HG03039 (cell line): ENCODE measurements around the gene CDK14.
"Not testable (repeated sequence)": the region's sequence is repeated elsewhere in the genome, so short reads cannot be mapped to it uniquely, and the experiment has no call there.

ENCODE experiments used
- ATAC-seq: cut with Tn5 transposase; IDR thresholded peaks from one replicate; pipeline ENCODE4 v1.9.1; 2021; ENCODE audit warnings: mild to moderate bottlenecking, moderate library complexity; ENCODE audit not compliant: unreplicated experiment

The CDK14 gene

DNA sequence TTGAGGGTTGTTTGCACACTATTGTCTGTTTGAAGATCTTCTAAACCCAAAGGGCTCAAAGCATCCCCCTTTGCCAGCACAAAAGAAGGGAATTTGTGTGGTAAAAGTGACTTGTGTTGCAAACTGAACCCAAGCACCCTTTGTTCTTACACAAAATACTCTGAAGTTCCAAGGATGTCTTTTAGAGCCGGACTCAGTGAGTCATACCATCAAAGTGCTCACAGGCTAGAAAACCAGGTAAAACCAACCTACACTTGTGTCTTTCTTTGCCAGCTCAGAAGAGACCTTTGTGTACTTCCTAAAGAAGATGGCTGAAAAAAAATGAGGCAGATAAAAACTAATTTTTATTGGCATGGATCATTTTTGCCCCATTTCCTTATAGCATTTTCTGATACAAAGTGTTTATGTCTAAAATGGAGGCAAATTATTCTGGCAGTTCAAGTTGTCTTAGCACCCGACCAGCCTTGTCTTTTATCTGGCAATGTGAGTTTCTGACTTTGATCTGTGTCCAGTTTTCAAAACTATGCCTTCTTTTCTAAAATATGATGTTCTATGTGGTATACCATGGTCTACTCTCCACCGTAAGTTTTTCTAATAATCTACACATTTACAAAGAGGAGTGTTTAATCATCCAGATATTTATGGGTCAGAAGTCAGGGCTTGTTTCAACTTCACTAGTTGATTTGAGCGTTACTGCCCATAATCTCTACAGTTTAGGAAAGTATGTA lies 539.7 kb downstream of the CDK14 start:
- ATAC-seq: no peak

GRCh38 chr7:91137153-91137787 lies 541.1 kb downstream of the CDK14 start:
- no peak for ATAC-seq

GRCh38 chr7:91137788-91138368 lies 541.8 kb downstream of the CDK14 start:
- no peak for ATAC-seq

DNA sequence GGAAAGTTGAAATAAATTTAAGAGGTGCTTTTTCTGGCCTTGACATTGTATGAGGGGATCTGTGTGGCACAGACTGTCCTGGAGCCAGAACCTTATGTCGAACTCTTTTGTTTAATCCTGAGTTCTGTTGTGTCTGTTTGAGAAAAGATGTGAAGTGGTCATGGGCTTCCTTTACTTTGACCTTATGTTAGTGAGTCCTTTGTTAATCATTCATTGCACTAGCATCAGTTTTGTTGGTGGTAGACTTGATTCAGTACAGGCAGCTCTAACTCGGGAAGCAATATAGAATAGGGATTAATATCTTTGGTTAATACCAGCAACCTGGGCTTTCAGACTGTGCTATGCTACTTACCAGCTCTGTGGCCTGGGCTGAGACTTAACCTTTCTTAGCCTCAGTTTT lies 544.2 kb downstream of the CDK14 start:
- ATAC-seq: no peak

DNA sequence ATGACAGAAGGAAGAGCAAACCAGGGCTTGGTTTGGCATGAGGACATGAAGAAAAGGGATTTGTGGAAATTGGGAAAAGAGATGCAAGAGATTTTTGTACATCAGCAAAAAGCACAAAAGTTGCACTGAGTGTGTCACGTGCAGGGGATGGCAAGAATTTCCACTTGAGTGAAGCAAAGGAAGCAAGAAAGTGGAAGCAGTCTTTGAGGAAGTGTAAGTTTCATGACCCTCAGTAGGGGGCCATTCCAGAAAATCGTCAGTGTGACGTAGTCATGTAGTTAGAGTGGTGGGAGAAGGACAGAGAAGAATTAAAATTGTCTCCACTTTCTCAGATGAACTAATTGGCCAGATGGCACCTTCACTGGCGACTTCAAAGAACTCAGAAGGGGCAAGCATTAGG lies 544.9 kb downstream of the CDK14 start:
- no peak for ATAC-seq

DNA sequence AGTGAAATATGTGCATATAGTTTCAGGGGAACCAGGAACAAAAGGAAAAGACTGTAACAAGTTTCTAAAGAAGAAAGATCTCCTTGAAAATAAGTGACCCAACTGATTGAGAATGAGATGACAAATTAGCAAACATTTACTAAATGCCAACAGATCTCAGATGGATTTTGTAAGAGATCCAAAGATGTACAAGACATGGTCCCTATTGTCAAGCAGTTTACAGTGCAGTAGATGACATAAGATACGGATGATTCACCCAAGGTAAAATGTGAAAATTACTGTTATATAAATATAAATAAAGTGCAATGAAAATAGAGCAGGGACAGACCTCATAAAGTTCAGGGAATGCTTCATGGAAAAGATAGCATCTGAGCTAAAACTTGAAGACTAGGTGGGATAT lies 546.6 kb downstream of the CDK14 start:
- ATAC-seq: no peak

GRCh38 chr7:91149341-91150246 lies 553.5 kb downstream of the CDK14 start:
- no peak for ATAC-seq

GRCh38 chr7:91151916-91152315 lies 555.8 kb downstream of the CDK14 start:
- ATAC-seq: no peak

GRCh38 chr7:91156316-91157185 lies 560.4 kb downstream of the CDK14 start:
- ATAC-seq: no peak

DNA sequence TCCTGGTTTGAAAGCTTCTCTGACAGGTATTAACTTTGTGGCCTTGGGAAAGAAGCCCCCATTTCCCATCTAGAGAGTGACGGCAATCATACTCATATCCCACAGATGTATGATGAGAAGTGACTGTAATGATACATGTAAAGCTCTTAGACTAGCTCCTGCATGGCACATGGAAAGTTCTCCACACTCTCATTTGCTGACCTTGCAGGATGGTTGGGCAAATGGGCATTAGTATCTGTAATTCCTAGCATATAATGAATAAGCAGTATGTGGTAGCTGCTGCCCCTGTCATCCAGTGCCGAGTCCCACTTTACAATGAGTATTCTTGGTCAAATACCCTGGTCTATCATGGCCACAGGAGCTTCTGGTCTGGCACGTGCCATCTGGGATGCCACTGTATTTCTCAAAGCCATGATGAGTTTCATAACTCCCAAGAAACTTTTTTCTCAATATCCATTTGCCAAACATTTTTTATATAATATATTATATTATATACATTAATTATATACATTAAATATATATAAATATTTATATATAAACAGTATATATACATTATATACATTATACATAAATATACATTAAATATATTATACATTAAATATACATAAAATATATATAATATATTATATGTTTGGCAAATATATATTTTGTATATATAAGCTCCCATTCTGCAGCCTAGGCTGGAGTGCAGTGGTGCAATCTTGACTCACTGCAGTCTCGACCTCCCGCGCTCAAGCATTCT lies 561.6 kb downstream of the CDK14 start:
- no peak for ATAC-seq

DNA sequence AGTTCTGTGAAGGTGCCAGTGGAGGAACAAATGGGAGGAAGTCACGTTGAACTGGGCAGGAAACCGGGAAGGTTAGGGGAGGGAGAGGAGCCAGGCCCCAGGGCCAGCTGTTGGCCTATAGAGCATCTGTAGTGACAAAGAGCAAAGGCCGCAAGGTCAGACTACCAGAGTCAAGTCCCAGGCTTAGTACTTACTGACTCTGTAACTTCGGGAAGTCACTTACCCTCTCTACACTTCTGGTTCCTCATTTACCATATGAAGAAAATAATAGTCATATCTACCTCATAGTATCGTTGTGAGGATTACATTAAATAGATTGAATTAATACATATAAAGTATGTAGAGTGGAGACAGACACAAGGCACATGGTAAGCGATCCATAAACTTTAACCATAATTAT lies 566.3 kb downstream of the CDK14 start:
- no peak for ATAC-seq

DNA sequence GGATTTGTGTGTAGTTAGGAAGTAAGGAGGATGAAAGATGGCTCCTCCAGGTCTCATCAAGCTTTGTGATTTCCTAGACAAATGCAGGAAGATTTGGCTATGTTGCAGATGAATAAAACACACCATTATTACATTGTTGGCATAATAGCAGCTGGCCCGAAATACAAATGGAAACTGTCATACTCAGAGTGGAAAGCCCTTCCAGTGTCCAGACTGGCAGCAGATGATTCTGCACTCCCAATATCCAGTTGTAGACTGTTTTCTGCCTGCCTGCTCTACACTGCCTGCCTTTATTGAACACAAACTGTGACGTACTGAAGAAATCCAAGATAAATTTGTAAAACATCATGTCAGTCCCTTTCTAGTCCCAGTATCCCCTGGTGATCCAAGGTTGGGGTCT lies 568.4 kb downstream of the CDK14 start:
- ATAC-seq: no peak

DNA sequence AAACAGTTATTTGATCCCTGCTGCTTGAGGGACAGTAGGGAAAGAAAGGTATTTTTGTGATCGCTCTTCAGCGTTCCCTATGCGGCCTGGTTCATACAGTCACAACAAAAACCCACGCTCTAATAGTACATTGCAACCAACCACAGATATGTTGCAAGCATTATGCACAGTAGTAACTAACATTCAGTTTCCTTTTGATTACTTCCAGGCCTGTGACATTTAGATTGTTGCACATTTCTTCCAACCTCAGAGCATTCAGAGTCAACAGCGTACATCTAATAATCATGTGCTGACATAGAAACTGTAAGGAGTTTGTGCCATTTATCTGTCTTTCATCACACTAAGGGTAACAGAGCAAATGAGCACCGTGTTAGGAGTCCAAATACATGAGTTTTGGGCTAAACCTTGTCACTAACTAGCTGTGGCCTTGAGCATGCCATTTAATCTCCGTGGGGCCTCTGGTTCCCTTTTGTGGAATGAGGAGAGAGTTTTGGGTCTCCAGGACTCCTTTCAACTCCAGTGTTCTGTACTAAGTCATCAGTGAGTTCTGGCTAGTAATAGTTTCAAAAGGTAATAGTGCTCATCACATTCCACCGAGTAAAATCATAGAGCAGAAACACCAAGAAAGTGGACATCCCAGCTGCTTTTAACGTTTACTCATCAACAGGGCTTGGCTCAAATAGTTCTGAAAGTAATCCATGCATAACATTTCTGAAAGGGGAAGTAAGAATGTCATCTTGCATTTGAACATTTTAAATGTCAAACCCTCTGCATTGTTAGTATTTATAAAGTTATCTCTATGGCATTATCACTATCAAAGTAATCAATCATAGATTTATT lies 569.1 kb downstream of the CDK14 start:
- ATAC-seq: peak; percentile 62

DNA sequence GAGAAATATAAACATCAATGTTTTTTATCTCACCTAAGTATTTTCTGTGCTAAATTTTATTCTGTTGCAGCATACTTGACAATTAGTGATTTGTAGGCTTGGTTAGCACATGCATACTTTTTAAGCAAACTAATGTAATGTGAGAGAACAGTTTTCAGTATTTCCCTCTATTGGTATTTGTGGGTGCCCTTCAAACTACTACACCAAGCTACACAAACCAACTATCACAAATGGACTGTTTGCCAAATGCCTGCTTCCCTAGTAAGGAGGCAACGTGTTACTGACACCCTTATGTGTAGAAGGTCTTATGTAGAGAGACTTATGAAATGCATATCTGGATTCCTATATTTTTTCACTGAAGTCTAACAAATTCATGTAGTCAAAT lies 569.7 kb downstream of the CDK14 start:
- peak; percentile 34 for ATAC-seq

DNA sequence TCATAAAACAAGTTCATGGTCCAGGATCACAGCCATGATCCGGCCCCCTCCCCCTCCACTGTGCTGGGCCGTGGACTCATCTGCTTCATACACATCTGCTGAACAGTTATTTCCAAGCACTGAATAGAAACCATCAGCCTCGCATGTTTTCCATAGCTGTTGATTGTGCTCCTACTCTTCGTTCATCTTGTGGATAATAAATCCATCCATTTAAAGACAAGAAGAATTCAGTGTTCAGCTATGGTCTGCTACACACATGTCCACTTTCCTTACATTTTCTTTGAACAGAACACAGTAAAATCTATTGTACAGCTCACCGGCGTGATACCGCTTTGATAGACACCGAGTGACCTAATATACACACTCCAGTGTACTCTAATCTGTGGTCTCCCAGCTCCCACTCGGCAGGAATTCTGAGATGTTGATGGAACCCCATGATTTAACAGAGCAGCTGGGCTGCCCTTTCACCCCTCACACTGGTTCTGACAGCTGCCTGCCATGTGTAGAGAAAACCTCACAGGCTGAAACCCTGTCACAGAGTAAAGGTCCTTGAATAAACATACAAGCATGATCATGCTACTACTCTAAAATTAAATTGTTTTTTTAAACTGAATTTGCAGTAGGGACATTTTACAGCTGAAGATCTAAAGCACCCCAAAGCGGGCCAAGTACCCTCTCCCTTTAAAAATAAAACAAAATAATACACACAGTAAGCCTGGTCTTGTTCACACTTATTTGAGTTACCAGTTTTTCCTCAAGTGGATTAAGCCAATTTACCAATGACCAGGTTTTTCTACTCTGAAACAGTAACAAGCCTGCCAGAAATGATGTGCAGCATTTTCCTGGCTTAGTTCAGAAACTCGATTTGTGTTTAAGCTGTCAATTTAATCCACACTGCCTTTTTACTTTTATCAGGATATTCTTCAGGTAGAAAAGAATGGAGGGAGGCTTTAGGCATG lies 573.0 kb downstream of the CDK14 start:
- ATAC-seq: no peak

- ATAC-seq: no peak
Observed at GRCh38 chr7:91169830-91170191, 573.7 kb downstream of the CDK14 start.

DNA sequence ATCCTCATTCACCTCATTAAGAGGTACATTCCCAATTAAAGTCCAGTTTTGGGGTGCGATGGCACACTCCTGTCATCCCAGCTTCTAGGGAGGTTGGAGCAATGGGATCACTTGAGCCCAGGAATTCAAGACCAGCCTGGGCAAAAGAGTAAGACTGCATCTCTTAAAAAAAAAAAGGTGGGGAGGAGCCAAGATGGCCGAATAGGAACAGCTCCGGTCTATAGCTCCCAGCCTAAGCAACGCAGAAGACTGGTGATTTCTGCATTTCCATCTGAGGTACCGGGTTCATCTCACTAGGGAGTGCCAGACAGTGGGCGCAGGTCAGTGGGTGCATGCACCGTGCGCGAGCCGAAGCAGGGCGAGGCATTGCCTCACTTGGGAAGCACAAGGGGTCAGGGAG lies 577.1 kb downstream of the CDK14 start:
- not testable (repeated sequence) for ATAC-seq

GRCh38 chr7:91180746-91181145 lies 584.6 kb downstream of the CDK14 start:
- no peak for ATAC-seq
